GM21717 (cell line): ENCODE measurements around the gene NUP153.

Source experiments
- ATAC-seq: cut with Tn5 transposase; IDR thresholded peaks from one replicate; pipeline ENCODE4 v1.9.1; 2021; ENCODE audit warnings: mild to moderate bottlenecking, moderate library complexity; ENCODE audit not compliant: unreplicated experiment

The NUP153 gene

DNA sequence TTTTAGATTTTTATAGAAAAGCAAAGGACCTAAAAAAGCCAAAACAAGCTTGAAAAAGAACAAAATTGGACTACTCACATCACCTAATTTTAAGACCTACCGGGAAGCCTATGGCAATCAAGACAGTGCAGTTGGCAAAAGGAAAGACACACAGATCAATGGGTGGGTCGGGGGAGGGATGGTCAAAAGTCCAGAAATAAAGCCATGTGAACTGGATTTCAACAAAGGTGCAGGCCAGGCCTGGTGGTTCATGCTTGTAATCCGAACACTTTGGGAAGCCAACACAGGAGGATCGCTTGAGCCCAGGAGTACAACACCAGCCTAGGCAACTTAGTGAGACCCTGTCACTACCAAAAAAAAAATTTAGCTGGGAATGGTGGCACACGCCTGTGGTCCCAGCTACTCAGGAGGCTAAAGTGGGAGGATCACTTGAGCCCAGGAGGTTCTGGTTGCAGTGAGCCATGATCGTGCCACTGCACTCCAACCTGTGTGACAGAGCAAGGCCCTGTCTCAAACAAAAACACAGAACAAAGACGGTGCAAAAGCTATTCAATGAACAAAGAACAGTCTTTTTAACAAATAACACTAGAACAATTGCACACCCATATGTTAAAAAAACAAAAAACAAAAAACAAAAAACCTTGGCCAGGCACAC, 34.5 kb downstream of the NUP153 start:
- ATAC-seq, result no peak

DNA sequence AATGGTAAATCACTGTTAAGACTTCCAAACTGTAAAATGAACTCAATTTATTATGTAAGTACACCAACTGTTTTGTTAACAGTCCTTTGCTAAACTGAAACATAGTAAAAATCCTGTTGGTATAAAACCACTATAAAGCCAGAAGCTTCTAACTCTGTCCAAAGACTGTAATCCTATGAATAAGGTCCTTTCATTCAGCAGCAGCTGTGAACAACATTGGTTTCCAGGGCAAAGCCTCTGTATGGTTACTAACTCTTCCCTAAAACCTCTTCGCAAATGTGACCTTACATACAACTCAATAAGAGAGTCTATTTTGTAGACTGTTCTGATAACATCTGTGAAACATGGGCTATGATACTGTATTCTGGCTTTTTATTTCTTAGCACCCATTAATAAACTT, 40.1 kb downstream of the NUP153 start:
- ATAC-seq, result no peak

DNA sequence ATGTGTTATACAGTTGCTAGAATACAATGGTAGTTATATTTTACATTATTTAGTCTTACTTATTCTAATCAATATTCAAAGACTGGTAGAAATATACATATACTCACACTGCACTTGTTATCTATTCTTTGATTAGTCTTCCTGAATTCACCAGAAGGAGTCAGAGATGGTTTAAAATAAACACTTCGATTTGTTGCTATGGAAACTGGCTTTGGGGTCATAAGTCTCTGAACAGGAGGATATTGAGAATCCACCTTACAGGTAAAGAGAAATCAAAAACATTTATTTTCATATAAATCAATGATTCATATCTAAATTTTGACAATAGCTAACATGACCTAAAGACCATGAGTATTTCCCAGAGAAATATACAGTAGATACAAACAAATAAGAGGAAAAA, 41.6 kb downstream of the NUP153 start:
- ATAC-seq, result no peak

DNA sequence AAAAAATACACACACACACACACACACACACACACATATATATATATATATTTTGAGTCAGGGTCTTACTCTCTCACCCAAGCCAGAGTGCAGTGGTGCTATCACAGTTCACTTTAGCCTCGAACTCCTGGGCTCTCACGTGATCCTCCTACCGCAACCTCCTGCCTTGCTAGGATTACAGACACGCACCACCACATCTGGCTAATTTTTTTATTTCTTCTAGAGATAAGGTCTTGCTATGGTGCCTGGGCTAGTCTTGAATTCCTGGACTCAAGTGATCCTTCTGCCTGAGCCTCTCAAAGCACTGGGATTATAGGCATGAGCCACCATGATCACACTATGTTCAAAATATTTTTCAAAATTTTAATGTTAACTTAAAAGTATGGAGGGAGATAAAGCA, 43.5 kb downstream of the NUP153 start:
- no peak for ATAC-seq

DNA sequence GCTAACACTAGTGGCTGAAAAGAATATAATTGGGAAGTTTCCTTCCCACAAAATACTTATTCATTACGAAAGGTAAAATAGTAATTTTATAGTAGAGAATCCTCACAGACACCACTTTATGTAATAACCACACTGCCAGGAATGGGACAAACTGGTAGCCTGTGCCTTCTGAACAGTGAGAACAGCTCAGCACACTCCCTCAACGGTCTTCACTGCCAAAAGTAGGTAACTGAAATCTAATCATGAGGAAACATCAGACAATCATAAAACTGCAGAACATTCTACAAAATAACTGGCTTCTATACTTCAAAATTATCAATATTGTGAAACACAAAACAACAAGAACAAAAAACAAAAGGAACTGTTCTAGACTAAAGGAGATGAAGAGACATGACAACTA, 44.1 kb downstream of the NUP153 start:
- ATAC-seq, result no peak

DNA sequence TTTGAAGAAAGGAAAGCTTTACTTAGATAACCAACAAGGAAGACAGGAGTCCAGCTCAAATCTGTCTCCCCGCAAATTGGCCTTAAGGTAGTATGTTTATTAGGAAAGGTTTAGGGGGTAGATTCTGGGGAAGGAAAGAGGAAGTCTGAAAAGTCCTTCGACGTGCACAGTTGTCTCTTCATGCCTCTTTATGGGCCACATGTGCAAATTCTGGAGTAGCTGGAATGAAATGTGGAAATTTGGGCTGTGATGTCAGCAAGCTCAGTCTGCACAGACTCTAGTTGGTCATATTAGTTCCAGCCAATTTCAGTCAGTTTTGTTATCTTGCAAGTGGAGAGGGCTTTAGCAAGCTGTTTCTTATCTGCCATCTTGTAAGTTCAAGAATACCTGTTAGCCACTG, 50.1 kb downstream of the NUP153 start:
- ATAC-seq, result no peak

DNA sequence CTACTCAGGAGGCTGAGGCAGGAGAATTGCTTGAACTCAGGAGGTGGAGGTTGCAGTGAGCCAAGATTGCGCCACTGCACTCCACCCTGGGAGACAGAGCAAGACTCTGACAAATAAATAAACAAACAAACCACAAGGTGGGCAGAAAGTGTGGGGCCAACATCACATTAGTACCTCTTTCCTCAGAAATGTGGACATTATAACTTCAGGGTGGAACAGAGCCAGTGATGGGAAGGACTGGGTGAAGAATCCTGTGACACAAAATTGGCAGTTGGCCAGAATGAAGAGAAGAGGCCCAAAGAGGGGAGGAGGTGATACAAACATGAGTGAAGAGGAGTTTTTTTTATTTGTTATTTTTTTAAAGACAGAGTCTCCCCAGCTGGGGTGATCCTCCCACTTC, 50.6 kb downstream of the NUP153 start:
- no peak for ATAC-seq

DNA sequence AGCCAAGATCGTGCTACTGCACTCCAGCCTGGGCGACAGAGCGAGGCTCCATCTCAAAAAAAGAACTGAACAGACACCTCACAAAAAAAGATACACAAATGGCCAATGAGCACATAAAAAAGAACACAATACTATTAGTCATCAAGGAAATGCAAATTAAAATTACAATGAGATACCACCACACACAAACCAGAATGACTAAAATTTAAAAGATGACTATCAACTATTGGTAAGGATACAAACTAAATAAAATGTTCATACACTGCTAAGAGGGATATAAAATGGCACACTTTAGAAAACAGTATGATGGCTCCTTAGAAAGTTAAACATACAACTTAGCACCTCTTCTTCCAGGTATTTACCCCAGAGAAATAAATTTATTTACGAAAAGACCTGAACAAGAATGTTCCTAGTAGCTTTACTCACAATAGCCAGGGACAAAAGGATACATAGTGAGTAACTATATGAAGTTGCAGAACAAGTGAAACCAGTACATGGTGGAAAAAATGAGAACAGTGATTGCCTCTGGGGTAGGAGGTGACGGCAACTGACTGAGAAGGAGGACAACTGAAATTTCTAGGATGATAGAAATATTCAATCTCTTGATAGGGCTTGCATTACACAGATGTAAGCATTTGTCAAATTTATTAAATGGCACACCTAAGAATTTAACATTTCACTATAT, 53.4 kb downstream of the NUP153 start:
- ATAC-seq, result no peak

DNA sequence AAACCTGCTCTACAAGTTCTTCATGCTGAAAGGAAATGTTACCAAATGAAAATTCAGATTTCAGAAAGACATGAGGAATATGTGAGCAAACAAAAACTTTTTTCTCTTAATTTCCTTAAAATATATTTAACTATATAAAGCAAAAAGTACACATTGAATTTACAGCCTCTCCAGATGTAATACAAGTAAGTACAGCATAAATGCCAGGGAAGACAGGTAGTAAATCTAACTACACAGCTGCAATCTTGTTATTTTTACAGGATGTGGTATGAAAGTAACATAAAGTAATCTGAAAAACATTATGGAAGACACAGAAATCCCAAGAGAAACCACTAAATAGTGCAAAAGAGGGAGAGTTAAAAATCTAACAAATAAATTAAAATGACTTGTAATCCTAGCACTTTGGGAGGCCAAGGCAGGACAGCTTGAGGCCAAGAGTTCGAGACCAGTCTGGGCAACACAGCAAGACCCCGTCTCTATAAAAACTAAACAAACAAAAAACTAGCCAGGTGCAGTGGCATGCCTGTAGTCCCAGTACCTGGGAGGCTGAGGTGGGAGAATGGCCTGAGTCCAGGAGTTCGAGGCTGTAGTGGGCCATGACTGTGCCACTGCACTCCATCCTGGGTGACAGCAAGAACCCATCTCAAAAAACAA, 55.9 kb downstream of the NUP153 start:
- no peak for ATAC-seq

DNA sequence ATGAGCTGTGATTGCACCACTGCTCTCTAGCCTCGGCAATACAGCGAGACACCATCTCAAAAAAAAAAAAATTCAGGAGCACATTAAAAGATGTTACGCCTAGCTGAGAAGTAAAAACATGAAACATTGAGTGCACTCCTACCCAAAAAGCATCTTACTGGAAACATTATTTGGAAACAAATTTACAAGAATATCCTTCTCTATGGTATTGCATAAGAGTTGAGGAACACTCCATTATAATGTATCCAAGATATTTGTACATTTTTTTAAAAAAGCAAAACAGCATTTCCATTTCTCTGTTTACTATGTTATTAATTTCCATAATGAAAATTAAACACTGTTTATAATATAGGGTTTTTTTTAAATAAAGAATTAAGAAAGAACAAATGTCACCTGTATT, 58.0 kb downstream of the NUP153 start:
- no peak for ATAC-seq

DNA sequence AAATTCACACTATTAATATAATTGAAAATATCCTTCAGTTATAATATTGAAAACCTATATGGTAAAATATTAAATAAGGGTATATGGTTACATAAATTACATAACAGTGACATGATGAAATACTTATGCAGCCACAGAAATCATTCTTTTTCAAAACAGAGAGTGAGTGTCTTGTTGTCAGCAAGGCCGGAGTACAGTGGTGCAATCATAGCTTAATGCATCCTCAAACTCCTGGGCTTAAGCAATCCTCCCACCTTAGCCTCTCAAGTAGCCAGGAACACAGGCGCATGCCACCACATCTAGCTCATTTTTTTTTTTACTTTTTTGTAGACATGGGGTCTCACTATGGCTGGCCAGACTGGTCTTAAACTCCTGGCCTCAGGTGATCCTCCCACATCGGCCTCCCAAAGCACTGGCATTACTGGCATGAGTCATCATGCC, 66.2 kb downstream of the NUP153 start:
- ATAC-seq, result no peak

DNA sequence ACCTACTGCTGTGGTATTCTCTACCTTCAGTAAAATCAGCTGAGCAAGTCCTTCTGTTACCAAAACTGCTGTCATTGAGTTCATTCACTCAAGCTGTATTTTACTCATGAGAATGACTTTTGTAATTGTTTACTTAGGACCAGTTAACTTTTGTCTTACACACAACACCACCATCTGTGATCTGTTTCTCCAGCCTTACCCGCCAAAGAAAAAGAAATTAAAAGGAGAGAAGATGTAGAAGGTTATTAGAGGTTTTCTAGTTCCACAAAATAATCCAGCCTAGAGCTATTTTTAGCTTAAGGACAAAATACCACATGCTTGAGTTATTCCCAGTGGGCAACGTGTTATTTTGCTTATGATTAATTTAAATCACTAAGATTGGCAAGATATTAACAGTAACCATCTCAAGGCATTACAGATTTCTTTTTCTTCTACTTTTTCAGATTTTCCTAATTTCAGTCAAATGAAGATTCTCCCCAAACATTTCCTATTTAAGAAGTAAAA, 68.5 kb downstream of the NUP153 start:
- ATAC-seq, result no peak

DNA sequence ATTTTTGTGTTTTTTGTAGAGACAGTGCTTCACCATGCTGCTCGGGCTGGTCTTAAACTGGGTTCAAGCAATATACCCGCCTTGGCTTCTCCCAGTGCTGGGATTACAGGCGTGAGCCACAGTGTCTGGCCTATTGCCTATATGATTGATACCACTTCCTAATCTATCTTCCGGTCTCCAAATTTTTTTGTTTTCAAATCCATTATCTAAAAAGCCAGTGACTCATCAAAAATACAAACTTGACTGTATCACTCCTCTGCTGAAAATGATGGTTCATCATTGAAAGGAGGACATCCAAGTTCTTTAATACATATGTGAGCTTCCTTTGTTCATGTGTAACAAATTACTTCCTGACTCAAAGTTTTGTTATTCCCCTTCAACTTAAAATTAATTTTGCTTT, 71.2 kb downstream of the NUP153 start:
- ATAC-seq, result no peak

DNA sequence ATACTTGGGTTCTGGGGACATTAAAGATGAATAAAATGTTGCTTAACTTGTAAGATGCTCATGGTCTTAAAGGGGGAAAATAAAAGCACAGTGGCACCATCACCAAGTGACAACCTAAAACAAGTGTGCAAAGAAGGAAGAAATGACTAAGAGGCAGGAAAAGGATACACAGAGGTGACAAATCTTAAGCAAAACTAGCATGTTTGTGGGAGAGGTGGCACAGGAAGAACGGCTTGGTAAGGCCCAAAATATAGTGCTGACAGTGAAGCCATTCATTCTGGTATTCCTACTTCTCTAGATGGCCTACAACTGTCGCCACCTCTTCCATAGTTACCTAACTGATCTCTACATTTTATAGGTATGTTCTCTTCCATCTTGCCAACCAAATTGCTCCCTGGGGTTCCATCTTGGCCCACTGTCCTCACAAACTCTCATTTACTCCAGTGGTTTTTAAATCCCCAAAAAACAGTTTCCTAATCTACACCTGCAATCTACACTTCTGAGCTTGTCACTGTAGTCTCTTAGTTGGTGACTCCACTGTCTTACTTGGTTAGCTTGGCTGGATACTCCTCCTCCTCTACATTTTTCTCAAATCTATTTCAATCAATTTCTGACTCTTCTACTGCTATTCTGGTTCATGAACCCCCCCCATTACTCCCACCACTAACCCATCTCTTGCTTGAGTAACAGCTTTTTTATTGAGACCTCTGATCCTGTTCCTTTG, 73.1 kb downstream of the NUP153 start:
- peak; percentile 58 for ATAC-seq

DNA sequence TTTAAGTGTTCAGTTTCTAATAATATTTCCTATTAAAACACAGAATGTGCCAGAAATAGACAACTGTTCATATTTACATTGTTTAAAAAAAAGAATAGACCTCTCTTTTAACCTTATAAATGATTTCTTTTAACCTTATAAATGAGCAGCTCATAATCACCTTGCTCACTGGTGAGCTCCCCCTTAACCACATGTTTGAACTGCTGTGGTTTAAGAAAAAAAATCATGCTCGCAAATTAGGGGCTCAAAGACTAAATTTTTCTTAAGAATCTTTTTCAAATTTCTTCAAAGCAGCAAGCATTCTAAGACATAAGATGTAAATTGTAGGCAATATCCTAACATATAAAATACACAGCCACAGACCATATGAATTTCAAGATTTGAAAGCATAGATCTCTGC, 73.8 kb downstream of the NUP153 start:
- no peak for ATAC-seq

DNA sequence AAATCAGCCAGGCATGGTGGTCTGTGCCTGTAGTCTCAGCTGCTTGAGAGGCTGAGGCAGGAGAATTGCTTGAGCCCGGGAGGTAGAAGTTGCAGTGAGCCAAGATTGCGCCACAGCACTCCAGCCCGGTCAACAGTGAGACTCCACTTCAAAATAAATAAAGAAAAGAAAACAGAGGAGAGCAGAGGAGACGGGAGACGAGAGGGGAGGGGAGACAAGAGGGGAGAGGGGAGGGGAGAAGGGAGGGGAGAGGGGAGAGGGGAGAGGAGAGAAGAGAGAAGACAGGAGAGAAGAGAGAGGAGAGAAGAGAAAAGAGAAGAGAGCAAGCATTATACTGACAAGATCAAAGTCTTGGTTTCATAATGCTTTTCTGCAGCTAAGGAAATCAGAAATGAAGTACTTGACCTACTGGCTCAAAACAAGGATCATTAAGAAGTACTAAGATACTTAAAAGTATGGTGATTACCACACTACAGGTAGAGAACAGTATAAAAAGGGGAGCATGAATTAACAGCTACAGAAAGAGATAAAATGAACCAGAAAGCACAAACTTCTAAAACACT, 76.1 kb downstream of the NUP153 start:
- ATAC-seq, result no peak

DNA sequence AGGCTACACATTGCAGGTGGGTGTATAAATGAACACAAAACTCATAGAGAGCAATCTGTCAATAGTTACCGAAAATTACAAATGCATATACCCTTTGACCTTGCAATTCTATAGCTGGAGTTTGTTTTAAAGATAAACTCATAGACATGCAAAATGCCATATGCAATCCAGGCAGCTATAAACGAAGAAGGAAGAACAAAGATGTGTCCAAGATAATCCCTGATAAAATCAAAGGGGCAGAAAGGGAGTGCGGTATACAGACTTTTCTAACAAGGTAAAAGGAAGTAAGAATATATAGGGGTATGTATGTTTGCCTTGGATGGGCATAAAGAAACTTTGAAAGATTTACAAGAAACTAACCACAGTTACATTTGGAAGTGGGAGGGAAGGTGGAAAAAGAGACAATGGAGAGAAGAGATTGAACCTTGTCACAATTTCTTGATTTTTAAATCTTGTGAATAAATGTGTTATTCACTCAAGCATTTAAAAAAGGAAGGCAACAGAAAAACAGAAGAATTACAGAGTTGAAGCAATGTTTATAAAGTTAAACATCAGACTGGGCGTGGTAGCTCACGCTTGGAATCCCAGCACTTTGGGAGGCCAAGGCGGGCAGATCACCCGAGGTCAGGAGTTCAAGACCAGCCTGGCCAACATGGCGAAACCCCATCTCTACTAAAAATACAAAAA, 76.8 kb downstream of the NUP153 start:
- no peak for ATAC-seq

DNA sequence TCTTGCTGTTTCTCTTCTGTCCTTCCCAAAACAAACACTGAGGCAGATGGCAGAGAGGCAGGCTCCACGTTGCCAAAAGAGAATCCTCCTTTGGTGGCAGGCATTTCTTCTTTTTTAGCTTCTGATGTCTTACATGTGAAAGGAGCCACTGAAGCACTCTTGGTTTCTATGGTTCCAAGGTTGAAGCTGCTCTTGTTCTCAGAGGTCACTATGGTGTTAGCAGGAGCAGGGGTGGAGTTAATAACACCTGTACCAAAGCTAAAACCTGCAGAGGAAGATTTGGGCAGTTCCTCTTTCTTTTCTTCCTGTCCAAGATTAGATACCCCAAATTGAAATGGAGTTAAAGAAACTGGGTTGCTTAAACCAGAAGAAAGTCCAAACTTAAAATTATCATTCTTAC, 77.9 kb downstream of the NUP153 start:
- no peak for ATAC-seq

DNA sequence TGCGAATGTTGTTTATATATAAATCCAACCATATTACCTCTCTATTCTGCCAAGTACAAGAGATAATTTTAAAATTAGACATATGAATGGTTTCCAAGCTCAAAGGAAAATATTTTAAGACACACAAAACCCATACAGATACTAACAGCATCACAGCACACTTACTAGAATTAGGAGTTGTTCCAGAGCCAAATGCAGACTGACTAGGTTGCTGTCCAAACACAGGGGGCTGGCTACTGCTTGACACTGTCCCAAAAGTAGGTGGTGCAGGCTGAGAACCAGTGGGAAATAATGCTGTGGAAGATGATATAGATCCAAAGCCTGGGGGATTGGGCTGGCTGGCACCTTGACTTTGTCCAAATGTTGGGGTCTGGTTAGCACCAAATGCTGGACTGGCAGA, 82.3 kb downstream of the NUP153 start:
- no peak for ATAC-seq

DNA sequence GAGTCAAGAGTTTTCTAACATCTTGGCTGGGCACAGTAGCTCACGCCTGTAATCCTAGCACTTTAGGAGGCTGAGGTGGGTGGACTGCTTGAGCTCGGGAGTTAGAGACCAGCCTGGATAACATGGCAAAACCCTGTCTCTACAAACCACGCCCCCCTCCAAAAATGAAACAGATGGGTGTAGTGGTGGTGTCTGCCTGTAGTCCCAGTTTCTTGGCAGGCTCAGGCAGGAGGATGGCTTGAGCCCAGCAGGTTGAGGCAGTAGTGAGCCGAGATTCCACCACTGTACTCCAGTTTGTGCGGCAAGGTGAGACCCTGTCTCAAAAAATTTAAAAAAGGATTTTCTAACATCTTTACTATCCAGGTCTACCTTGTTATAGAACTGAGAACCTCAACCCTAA, 84.6 kb downstream of the NUP153 start:
- no peak for ATAC-seq

DNA sequence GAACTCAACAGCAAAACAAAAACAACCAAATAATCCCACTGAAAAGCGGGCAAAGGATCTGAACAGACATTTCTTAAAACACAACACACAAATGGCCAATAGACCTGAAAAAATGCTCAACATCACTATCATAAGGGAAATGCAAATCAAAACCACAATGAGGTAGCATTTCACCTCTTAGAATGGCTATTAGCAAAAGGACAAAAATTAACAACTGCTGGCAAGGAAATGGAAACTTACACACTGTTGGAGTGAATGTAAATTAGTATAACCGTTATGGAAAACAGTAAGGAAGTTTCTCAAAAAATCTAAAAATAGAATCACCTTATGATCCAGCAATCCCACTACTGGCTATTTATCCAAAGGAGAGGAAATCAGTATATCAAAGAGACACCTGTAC, 85.7 kb downstream of the NUP153 start:
- peak; percentile 79 for ATAC-seq
